Colonic mucosa (tissue), 4 donors: ENCODE measurements around the gene LYST. TPM values are rescaled to one million over a fixed set of nuclear protein-coding genes. Genes with fewer than 3 reads are reported as not detected.

Experiments used
- DNase-seq: peaks from one replicate; pipeline ENCODE4 v3.0.0-alpha.2; 2020
- H3K27ac ChIP-seq: fragments of 200-600 bp; one replicate; pipeline ENCODE4 v1.8.0; 2021
- H3K27me3 ChIP-seq: fragments of 200-600 bp; one replicate; pipeline ENCODE4 v1.8.0; 2021
- H3K36me3 ChIP-seq: fragments of 200-600 bp; one replicate; pipeline ENCODE4 v1.8.0; 2021
- H3K4me1 ChIP-seq: fragments of 200-600 bp; one replicate; pipeline ENCODE4 v1.8.0; 2021; ENCODE audit warnings: mild to moderate bottlenecking
- H3K4me3 ChIP-seq: fragments of 200-600 bp; one replicate; pipeline ENCODE4 v1.8.0; 2021
- H3K9ac ChIP-seq, 2 donors: one replicate each; pipeline ENCODE4 v1.7.0; 2013; ENCODE audit warnings: control low read depth in 2 of 2, low read depth in 2 of 2, low read length in 2 of 2
- H3K9me3 ChIP-seq: fragments of 200-600 bp; one replicate; pipeline ENCODE4 v1.8.0; 2021
- intact Hi-C: fragments of 100-400 bp; cut with DNase I; formaldehyde crosslinking; loops from one replicate; pipeline ENCODE4 v1.14.1; 2022
- total RNA-seq, 2 donors: library from RNA; stranded (reverse); fragmentation: NEBNext Ultra II Directional in 1 of 2; extraction: Animal tissue kit (Norgen Biotek cat#: 25700) in 1 of 2; gene quantifications; one replicate each; pipeline ENCODE4 v1.2.1, GENCODE V29; 2021
- TF ChIP-seq, protein P1 (sequence below): fragments of 200-600 bp; IDR thresholded peaks from one replicate; pipeline ENCODE4 v1.8.0; 2022; ENCODE audit warnings: antibody characterized with exemption, mild to moderate bottlenecking
- donor health status: healthy.
- donor health status: DM: no; HTN: no; CAD: no.
- donor health status: DM: no; HTN: no; CAD: no.

The LYST gene
- total RNA-seq, 2 donors from 2014 or later: 13.7 to 20.0 TPM

DNA sequence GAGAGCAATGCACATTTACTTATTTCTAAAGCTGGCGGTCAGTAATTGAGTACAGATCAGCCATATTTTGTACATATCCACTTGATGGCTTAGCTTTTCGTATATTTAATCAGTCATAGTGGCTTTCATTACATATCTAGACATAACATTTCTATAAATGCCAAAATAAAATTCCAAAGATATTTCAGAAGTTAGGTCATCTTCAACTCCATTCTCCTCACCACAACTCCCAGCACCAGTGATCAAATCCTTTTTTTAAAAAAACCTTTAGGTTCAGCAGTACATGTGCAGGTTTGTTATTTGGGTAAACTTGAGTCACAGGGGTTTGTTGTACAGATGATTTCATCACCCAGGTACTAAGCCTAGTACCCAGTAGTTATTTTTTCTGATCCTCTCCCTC is 163.2 kb downstream of the LYST start:
- Histone ChIP-seq H3K4me1 (no peaks in the 10 kb centered on the region), H3K36me3 (no peaks in the 10 kb centered on the region), H3K9me3 (no peaks in the 10 kb centered on the region), H3K9ac (no peak overlapping the region), H3K27ac (no peak overlapping the region), H3K27me3 (no peaks in the 10 kb centered on the region), H3K4me3 (no peak overlapping the region)
- TF ChIP-seq, protein P1, sequence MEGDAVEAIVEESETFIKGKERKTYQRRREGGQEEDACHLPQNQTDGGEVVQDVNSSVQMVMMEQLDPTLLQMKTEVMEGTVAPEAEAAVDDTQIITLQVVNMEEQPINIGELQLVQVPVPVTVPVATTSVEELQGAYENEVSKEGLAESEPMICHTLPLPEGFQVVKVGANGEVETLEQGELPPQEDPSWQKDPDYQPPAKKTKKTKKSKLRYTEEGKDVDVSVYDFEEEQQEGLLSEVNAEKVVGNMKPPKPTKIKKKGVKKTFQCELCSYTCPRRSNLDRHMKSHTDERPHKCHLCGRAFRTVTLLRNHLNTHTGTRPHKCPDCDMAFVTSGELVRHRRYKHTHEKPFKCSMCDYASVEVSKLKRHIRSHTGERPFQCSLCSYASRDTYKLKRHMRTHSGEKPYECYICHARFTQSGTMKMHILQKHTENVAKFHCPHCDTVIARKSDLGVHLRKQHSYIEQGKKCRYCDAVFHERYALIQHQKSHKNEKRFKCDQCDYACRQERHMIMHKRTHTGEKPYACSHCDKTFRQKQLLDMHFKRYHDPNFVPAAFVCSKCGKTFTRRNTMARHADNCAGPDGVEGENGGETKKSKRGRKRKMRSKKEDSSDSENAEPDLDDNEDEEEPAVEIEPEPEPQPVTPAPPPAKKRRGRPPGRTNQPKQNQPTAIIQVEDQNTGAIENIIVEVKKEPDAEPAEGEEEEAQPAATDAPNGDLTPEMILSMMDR: no peak
- intact Hi-C loops: no loop called here
- no peak for DNase-seq

DNA sequence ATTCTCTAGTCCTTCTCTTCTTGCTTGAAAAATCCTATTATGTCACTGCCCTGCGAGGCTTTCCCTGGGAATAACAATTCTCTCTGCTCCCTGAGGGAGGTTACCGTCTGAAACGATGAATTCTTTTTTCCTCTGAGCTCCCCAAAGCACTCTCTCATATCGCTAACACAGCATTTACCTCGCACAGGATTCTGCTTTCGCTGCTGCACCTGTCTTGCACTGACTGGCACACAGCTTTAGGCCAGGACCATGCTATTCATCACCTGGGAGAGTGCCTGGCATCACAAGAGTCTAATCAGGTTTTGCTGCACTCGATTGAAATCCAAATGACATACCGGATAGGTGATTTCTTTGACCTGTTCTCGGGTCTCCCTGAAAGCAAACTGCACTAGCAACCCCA is 164.3 kb downstream of the LYST start:
- Histone ChIP-seq H3K9ac (no peak overlapping the region), H3K4me1 (no peaks in the 10 kb centered on the region), H3K4me3 (no peak overlapping the region), H3K9me3 (no peaks in the 10 kb centered on the region), H3K36me3 (no peaks in the 10 kb centered on the region), H3K27ac (no peak overlapping the region), H3K27me3 (no peaks in the 10 kb centered on the region)
- TF ChIP-seq, protein P1: no peak
- no peak for DNase-seq
- intact Hi-C loops: no loop called here

DNA sequence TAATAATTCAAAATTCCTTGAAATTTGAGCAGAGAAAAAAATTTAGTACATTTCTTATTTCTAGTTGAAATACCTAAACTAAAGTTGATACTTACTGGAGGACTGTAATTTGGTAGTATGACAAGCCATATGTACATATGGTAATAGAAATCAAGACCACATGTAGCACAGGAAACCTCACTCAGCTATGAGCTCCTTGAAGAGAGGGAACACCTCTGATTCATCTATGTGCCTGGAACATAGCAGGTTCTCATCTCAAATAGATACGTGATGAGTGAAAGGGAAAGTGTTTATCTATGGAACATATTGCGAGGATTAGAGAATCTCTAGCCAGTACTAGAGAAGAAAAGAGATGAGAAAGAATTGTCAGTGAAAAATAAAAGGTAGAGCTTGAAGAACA is 169.2 kb downstream of the LYST start:
- Histone ChIP-seq H3K36me3 (no peaks in the 10 kb centered on the region), H3K27ac (no peak overlapping the region), H3K9me3 (no peaks in the 10 kb centered on the region), H3K4me3 (no peak overlapping the region), H3K27me3 (no peaks in the 10 kb centered on the region), H3K9ac (no peak overlapping the region), H3K4me1 (no peaks in the 10 kb centered on the region)
- TF ChIP-seq, protein P1: no peak
- no peak for DNase-seq
- intact Hi-C loops: no loop called here

DNA sequence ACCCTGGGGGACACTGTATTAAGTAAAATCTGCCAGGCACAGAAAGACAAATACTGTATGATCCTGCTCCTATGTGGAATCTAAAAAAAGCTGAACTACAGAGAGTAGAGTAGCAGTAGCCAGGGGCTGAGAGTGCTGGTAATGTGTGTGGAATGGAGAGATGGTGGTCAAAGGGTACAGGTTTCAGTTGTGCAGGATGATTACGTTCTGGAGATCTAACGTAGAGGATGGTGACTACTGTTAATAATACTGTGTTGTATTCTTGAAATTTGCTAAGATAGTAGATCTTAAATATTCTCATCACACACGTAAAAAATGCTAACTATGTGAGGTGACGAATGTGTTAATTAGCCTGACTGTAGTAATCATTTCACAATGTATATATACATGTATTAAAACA is 177.3 kb downstream of the LYST start:
- intact Hi-C loops: no loop called here
- H3K4me1 ChIP-seq: no peaks in the 10 kb centered on the region
- H3K36me3 ChIP-seq: no peaks in the 10 kb centered on the region
- H3K27ac ChIP-seq: no peak overlapping the region
- no peak overlapping the region for H3K4me3 ChIP-seq
- no peak for DNase-seq
- TF ChIP-seq, protein P1: no peak
- H3K9me3 ChIP-seq: no peaks in the 10 kb centered on the region
- no peak overlapping the region for H3K9ac ChIP-seq
- no peaks in the 10 kb centered on the region for H3K27me3 ChIP-seq

DNA sequence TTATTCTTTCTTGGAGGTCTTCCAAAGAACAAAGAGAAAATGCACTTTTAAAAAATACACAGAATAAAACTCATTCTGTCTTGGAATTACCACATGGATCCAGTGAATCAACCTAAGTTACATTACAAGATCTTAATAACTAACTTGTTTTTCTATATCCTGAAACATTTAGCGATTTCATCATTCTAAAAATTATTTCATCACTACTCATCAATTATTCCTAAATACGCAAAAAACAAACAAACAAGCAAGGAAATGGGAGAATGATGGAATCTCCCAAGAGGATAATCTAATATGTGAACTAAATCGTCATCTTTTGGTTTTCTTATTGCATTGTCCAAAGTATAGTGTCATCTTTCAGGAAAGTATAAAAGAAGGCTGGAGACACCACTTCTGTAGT is 178.6 kb downstream of the LYST start:
- Histone ChIP-seq H3K27me3 (no peaks in the 10 kb centered on the region), H3K9ac (no peak overlapping the region), H3K36me3 (no peaks in the 10 kb centered on the region), H3K4me1 (no peaks in the 10 kb centered on the region), H3K9me3 (no peaks in the 10 kb centered on the region), H3K27ac (no peak overlapping the region), H3K4me3 (no peak overlapping the region)
- DNase-seq: no peak
- TF ChIP-seq, protein P1: no peak
- intact Hi-C loops: no loop called here

DNA sequence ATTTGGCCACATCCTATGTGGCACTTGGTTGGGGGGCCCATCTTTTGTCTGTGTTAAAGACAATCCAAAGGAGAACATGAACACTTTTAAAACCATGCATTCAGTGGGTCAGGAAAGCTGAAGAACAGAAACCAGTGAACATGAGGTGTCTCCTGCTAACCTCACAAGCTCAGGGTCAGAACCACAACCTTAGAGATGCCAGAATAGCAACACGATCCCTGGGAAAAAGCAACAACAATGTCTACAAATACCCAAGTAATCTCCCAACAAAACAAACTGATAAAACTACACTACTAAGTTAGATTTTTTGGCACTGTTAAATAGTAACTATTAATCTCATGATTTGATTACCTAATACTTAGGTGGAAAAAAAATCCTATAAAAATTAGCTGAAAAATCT is 183.1 kb downstream of the LYST start:
- Histone ChIP-seq H3K9ac (no peak overlapping the region), H3K36me3 (no peaks in the 10 kb centered on the region), H3K27me3 (no peaks in the 10 kb centered on the region), H3K4me3 (no peak overlapping the region), H3K27ac (no peak overlapping the region), H3K9me3 (no peaks in the 10 kb centered on the region), H3K4me1 (no peaks in the 10 kb centered on the region)
- TF ChIP-seq, protein P1: no peak
- DNase-seq: no peak
- intact Hi-C loops: no loop called here
